AG09319 (cell line): ENCODE measurements around the gene ZCCHC3.
"Not testable (repeated sequence)": the region's sequence is repeated elsewhere in the genome, so short reads cannot be mapped to it uniquely, and the experiment has no call there.

Experiments used
- DNase-seq: peaks from one replicate; pipeline ENCODE4 v3.0.0-alpha.2; 2010; ENCODE audit warnings: low read depth; ENCODE audit errors: extremely low read depth
- TF ChIP-seq, protein P1 (sequence below): IDR thresholded peaks from 2 replicates; pipeline ENCODE4 v1.5.1; 2011; ENCODE audit warnings: low read depth, mild to moderate bottlenecking, inconsistent platforms, low read length, moderate library complexity

ZCCHC3 gene

DNA sequence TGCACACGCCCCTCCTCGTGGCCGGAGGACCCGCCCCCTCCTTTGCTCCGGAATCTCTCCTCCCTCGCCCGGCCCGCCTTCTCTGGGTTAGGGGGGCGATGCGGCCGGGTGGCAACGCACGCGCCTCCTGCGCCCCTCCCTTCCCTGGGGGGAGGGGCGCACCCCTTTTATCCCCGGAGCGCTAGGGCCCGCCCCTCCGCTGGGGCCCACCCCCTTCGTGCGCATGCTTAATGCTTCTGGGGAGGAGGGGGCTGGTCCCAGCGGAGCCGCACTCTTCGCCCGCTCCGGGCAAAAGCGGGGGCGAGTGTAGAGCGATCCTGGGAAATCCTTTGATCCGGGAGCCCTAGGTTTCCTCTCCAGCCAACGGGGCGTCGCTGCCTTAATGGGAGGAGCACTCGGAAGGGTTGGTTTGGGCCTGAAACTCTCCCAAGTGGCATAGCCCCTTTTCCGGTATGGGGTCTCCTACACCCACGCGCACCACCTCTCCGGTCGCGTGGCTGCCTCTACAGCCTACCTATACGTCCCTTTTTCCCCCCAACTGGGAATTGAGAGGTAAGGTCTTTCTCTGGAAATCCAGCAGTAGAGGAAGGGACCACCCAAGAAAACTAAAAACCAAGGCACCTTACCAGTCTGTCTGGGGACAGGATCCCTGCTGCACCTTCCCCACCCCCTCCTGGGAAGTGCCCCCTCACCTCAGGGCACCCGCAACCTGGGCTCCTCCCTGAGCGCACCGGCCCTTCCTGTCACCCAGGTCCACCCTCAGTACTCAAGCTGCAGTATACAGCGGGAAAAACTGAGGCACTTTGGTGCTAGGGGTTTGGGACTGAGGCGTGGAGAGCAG, 30.0 kb downstream of the ZCCHC3 start:
- peak; percentile 83 for DNase-seq
- TF ChIP-seq, protein P1, sequence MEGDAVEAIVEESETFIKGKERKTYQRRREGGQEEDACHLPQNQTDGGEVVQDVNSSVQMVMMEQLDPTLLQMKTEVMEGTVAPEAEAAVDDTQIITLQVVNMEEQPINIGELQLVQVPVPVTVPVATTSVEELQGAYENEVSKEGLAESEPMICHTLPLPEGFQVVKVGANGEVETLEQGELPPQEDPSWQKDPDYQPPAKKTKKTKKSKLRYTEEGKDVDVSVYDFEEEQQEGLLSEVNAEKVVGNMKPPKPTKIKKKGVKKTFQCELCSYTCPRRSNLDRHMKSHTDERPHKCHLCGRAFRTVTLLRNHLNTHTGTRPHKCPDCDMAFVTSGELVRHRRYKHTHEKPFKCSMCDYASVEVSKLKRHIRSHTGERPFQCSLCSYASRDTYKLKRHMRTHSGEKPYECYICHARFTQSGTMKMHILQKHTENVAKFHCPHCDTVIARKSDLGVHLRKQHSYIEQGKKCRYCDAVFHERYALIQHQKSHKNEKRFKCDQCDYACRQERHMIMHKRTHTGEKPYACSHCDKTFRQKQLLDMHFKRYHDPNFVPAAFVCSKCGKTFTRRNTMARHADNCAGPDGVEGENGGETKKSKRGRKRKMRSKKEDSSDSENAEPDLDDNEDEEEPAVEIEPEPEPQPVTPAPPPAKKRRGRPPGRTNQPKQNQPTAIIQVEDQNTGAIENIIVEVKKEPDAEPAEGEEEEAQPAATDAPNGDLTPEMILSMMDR: no peak

DNA sequence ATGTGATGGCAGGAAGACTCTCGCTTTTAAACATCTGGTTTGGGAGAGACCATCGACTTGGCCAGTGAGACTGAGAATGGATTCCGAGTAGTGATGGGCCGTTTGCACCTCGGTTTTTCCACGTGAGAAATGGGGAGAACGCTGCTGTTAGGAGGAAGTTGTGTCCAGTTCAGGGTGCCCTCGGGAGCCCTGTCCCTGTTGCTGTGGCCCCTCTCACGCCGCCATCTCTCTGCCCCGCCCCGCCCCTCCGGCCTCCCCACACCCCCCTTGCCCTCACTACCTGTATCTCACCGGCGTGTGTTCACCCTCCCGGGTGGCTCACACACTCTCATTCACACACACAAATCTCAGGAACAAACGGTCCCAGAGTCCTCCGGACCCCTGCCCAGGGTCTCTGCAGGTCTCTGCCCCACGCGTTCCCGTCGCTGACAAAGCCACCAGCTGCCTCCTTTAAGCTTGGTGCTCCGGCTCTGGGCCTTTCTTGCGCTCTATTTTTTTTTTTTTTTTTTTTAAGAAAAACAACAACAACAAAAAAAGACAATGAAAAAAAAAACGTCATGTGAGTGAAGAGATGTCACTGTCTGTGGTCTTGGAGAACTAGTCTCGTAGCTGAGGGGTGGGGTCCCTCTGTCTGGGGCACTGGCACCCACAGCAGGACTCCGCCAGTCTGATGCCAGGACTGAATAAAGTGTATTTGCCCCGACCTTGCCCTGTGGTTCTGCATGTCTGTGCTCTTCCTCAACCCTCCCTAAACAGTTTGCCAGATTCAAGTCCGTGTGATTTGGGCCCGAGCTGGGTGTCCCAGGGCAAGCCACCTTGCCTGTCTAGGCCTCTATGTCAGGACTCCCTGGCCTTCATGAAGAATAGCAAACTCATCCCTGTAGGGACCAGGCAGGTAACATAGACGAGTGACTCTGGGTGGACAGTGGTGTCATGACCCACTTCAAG, 30.9 kb downstream of the ZCCHC3 start:
- DNase-seq: no peak
- TF ChIP-seq, protein P1: no peak

GRCh38 chr20:328975-329695, 31.8 kb downstream of the ZCCHC3 start:
- TF ChIP-seq, protein P1: no peak
- DNase-seq: no peak

GRCh38 chr20:329851-330232, 32.5 kb downstream of the ZCCHC3 start:
- TF ChIP-seq, protein P1: no peak
- DNase-seq: no peak

- DNase-seq: no peak
- TF ChIP-seq, protein P1: peak; percentile 89
These were observed 33.1 kb downstream of the ZCCHC3 start for GRCh38 chr20:330233-331149.

GRCh38 chr20:334578-334977, 37.2 kb downstream of the ZCCHC3 start:
- TF ChIP-seq, protein P1: no peak
- DNase-seq: no peak

- DNase-seq: not testable (repeated sequence)
These were observed 38.7 kb downstream of the ZCCHC3 start for GRCh38 chr20:336040-336439.
